HEK293 (cell line): ENCODE results near the gene FIG4.
A peak's percentile ranks its signal among the peaks of the same experiment; 100 is the strongest.

Experiments
- BCL11B ChIP-seq: fragments of 450-650 bp; formaldehyde crosslinking; IDR thresholded peaks from 2 replicates; pipeline ENCODE4 v1.5.1; 2016; ENCODE audit warnings: low read depth, missing biosample characterization, missing genetic modification characterization
- ELK4 ChIP-seq: IDR thresholded peaks from 2 replicates; pipeline ENCODE4 v1.6.1; 2011; ENCODE audit warnings: mild to moderate bottlenecking, low read depth, low read length, borderline replicate concordance
- GFI1B ChIP-seq: fragments of 450-650 bp; formaldehyde crosslinking; IDR thresholded peaks from 2 replicates; pipeline ENCODE4 v1.5.1; 2016; ENCODE audit warnings: missing biosample characterization, missing genetic modification characterization
- KLF10 ChIP-seq: fragments of 450-650 bp; IDR thresholded peaks from 2 replicates; pipeline ENCODE4 v1.5.1; 2018; ENCODE audit warnings: missing biosample characterization, mild to moderate bottlenecking, missing genetic modification characterization
- KLF9 ChIP-seq: fragments of 450-650 bp; formaldehyde crosslinking; IDR thresholded peaks from 2 replicates; pipeline ENCODE4 v1.5.1; 2016; ENCODE audit warnings: missing biosample characterization, missing genetic modification characterization, low read depth
- OVOL3 ChIP-seq: fragments of 450-650 bp; formaldehyde crosslinking; IDR thresholded peaks from 2 replicates; pipeline ENCODE4 v1.5.1; 2016; ENCODE audit warnings: missing biosample characterization, missing genetic modification characterization
- SP3 ChIP-seq: fragments of 450-650 bp; formaldehyde crosslinking; IDR thresholded peaks from 2 replicates; pipeline ENCODE4 v1.5.1; 2016; ENCODE audit warnings: missing biosample characterization, missing genetic modification characterization
- TCF7L2 ChIP-seq: IDR thresholded peaks from 2 replicates; pipeline ENCODE4 v1.6.1; 2011; ENCODE audit warnings: low read depth, mild to moderate bottlenecking, inconsistent platforms, low read length, moderate library complexity, borderline replicate concordance
- YY1 ChIP-seq: fragments of 450-650 bp; formaldehyde crosslinking; IDR thresholded peaks from 2 replicates; pipeline ENCODE4 v1.5.1; 2018; ENCODE audit warnings: missing biosample characterization, missing genetic modification characterization
- ZBTB26 ChIP-seq: fragments of 450-650 bp; formaldehyde crosslinking; optimal IDR thresholded peaks from 2 replicates; pipeline ENCODE3; 2016; ENCODE audit warnings: missing biosample characterization, mild to moderate bottlenecking, missing genetic modification characterization
- ZFP41 ChIP-seq: fragments of 450-650 bp; formaldehyde crosslinking; IDR thresholded peaks from 2 replicates; pipeline ENCODE4 v1.5.1; 2016; ENCODE audit warnings: missing biosample characterization, missing genetic modification characterization, borderline replicate concordance
- ZNF18 ChIP-seq: fragments of 450-650 bp; formaldehyde crosslinking; IDR thresholded peaks from 2 replicates; pipeline ENCODE4 v1.5.1; 2016; ENCODE audit warnings: missing biosample characterization, missing genetic modification characterization
- ZNF19 ChIP-seq: fragments of 450-650 bp; formaldehyde crosslinking; IDR thresholded peaks from 2 replicates; pipeline ENCODE4; 2016; ENCODE audit warnings: missing biosample characterization, missing genetic modification characterization, low read depth
- ZNF302 ChIP-seq: fragments of 450-650 bp; formaldehyde crosslinking; IDR thresholded peaks from 2 replicates; pipeline ENCODE4 v1.5.1; 2016; ENCODE audit warnings: missing biosample characterization, missing genetic modification characterization, low read depth
- ZNF394 ChIP-seq: fragments of 450-650 bp; formaldehyde crosslinking; IDR thresholded peaks from 2 replicates; pipeline ENCODE4 v1.5.1; 2016; ENCODE audit warnings: missing biosample characterization, missing genetic modification characterization, mild to moderate bottlenecking, moderate library complexity, borderline replicate concordance
- ZNF449 ChIP-seq: fragments of 450-650 bp; formaldehyde crosslinking; IDR thresholded peaks from 2 replicates; pipeline ENCODE4 v1.5.1; 2017; ENCODE audit warnings: missing biosample characterization, mild to moderate bottlenecking, missing genetic modification characterization, moderate library complexity
- ZNF521 ChIP-seq: fragments of 450-650 bp; formaldehyde crosslinking; IDR thresholded peaks from 2 replicates; pipeline ENCODE4 v1.5.1; 2017; ENCODE audit warnings: missing biosample characterization, mild to moderate bottlenecking, missing genetic modification characterization
- ZNF555 ChIP-seq: fragments of 450-650 bp; formaldehyde crosslinking; conservative IDR thresholded peaks from 2 replicates; pipeline ENCODE4 v1.5.1; 2017; ENCODE audit warnings: missing biosample characterization, mild to moderate bottlenecking, missing genetic modification characterization, inconsistent platforms
- ZNF560 ChIP-seq: fragments of 450-650 bp; formaldehyde crosslinking; IDR thresholded peaks from 2 replicates; pipeline ENCODE4 v1.5.1; 2017; ENCODE audit warnings: missing biosample characterization, missing genetic modification characterization, borderline replicate concordance
- ZNF596 ChIP-seq: fragments of 450-650 bp; IDR thresholded peaks from 2 replicates; pipeline ENCODE4 v1.5.0; 2018; ENCODE audit warnings: missing biosample characterization, mild to moderate bottlenecking, missing genetic modification characterization, moderate library complexity
- ZNF658 ChIP-seq: fragments of 450-650 bp; formaldehyde crosslinking; IDR thresholded peaks from 2 replicates; pipeline ENCODE4; 2016; ENCODE audit warnings: missing biosample characterization, missing genetic modification characterization
- ZNF660 ChIP-seq: fragments of 450-650 bp; IDR thresholded peaks from 2 replicates; pipeline ENCODE4 v1.5.1; 2018; ENCODE audit warnings: missing biosample characterization, mild to moderate bottlenecking, missing genetic modification characterization
- ZNF843 ChIP-seq: fragments of 450-650 bp; formaldehyde crosslinking; IDR thresholded peaks from 2 replicates; pipeline ENCODE4 v1.5.1; 2016; ENCODE audit warnings: missing biosample characterization, missing genetic modification characterization
- ZSCAN5A ChIP-seq: fragments of 450-650 bp; formaldehyde crosslinking; IDR thresholded peaks from 2 replicates; pipeline ENCODE4 v1.5.1; 2016; ENCODE audit warnings: missing biosample characterization, missing genetic modification characterization
- TF ChIP-seq, protein P1 (sequence below): fragments of 450-650 bp; formaldehyde crosslinking; IDR thresholded peaks from 2 replicates; pipeline ENCODE4 v1.5.1; 2017; ENCODE audit warnings: missing biosample characterization, missing genetic modification characterization
- TF ChIP-seq, protein P2 (sequence below): fragments of 450-650 bp; formaldehyde crosslinking; IDR thresholded peaks from 2 replicates; pipeline ENCODE4 v1.5.1; 2016; ENCODE audit warnings: missing biosample characterization, missing genetic modification characterization, borderline replicate concordance
- TF ChIP-seq, protein P3 (sequence below): fragments of 450-650 bp; formaldehyde crosslinking; IDR thresholded peaks from 2 replicates; pipeline ENCODE4 v1.5.1; 2016; ENCODE audit warnings: missing biosample characterization, missing genetic modification characterization
- TF ChIP-seq, protein P4 (sequence below): fragments of 450-650 bp; formaldehyde crosslinking; IDR thresholded peaks from 2 replicates; pipeline ENCODE4 v1.5.1; 2016; ENCODE audit warnings: missing biosample characterization, missing genetic modification characterization

The FIG4 gene

GRCh38 chr6:109705258-109705657 is 14.2 kb downstream of the FIG4 start (continued):
- peak; percentile 96 for TF ChIP-seq ZNF660
- no peak for TF ChIP-seq GFI1B
- TF ChIP-seq ZNF555 (tag by site-specific recombination), result no peak
- TF ChIP-seq, protein P1, sequence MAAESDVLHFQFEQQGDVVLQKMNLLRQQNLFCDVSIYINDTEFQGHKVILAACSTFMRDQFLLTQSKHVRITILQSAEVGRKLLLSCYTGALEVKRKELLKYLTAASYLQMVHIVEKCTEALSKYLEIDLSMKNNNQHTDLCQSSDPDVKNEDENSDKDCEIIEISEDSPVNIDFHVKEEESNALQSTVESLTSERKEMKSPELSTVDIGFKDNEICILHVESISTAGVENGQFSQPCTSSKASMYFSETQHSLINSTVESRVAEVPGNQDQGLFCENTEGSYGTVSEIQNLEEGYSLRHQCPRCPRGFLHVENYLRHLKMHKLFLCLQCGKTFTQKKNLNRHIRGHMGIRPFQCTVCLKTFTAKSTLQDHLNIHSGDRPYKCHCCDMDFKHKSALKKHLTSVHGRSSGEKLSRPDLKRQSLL (tag by site-specific recombination), result no peak
- TF ChIP-seq, protein P2, sequence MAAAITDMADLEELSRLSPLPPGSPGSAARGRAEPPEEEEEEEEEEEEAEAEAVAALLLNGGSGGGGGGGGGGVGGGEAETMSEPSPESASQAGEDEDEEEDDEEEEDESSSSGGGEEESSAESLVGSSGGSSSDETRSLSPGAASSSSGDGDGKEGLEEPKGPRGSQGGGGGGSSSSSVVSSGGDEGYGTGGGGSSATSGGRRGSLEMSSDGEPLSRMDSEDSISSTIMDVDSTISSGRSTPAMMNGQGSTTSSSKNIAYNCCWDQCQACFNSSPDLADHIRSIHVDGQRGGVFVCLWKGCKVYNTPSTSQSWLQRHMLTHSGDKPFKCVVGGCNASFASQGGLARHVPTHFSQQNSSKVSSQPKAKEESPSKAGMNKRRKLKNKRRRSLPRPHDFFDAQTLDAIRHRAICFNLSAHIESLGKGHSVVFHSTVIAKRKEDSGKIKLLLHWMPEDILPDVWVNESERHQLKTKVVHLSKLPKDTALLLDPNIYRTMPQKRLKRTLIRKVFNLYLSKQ (tag by site-specific recombination), result no peak
- no peak for TF ChIP-seq ZNF843 (tag by site-specific recombination)
- TF ChIP-seq ZNF521 (tag by site-specific recombination), result no peak
- TF ChIP-seq ZNF19 (tag by site-specific recombination), result no peak
- TF ChIP-seq ZNF658 (tag by site-specific recombination), result no peak
- no peak for TF ChIP-seq KLF9 (tag by site-specific recombination)
- TF ChIP-seq YY1 (tag by site-specific recombination), result no peak
- no peak for TF ChIP-seq ELK4
- TF ChIP-seq TCF7L2, result no peak
- TF ChIP-seq ZBTB26 (tag by site-specific recombination), result no peak
- TF ChIP-seq ZNF394 (tag by site-specific recombination), result no peak; the same call in 1 of the 2 replicates
- TF ChIP-seq KLF10 (tag by site-specific recombination), result no peak
- no peak for TF ChIP-seq ZNF302 (tag by site-specific recombination)
- no peak for TF ChIP-seq ZNF596 (tag by site-specific recombination)
- no peak for TF ChIP-seq ZFP41 (tag by site-specific recombination)
- TF ChIP-seq, protein P3, sequence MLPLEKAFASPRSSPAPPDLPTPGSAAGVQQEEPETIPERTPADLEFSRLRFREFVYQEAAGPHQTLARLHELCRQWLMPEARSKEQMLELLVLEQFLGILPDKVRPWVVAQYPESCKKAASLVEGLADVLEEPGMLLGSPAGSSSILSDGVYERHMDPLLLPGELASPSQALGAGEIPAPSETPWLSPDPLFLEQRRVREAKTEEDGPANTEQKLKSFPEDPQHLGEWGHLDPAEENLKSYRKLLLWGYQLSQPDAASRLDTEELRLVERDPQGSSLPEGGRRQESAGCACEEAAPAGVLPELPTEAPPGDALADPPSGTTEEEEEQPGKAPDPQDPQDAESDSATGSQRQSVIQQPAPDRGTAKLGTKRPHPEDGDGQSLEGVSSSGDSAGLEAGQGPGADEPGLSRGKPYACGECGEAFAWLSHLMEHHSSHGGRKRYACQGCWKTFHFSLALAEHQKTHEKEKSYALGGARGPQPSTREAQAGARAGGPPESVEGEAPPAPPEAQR (tag by site-specific recombination), result no peak
- no peak for TF ChIP-seq BCL11B (tag by site-specific recombination)
- TF ChIP-seq ZSCAN5A (tag by site-specific recombination), result no peak
- no peak for TF ChIP-seq ZNF449 (tag by site-specific recombination)
- no peak for TF ChIP-seq OVOL3 (tag by site-specific recombination)
- TF ChIP-seq, protein P4, sequence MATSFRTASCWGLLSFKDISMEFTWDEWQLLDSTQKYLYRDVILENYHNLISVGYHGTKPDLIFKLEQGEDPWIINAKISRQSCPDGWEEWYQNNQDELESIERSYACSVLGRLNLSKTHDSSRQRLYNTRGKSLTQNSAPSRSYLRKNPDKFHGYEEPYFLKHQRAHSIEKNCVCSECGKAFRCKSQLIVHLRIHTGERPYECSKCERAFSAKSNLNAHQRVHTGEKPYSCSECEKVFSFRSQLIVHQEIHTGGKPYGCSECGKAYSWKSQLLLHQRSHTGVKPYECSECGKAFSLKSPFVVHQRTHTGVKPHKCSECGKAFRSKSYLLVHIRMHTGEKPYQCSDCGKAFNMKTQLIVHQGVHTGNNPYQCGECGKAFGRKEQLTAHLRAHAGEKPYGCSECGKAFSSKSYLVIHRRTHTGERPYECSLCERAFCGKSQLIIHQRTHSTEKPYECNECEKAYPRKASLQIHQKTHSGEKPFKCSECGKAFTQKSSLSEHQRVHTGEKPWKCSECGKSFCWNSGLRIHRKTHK (tag by site-specific recombination), result no peak
- TF ChIP-seq ZNF560 (tag by site-specific recombination), result no peak
- no peak for TF ChIP-seq SP3 (tag by site-specific recombination)
- TF ChIP-seq ZNF18 (tag by site-specific recombination), result no peak
